ENCODE results near the gene C3orf52. TPM values are rescaled to one million over a fixed set of nuclear protein-coding genes. Genes with fewer than 3 reads are reported as not detected.

C3orf52 gene
- polyA plus RNA-seq, 1 donor, result 5.2 TPM

- DNase-seq (ENCODE audit: low read depth), result no peak
Observed at GRCh38 chr3:112086875-112087524, 811 bp downstream of the C3orf52 start.

GRCh38 chr3:112087746-112088145 is 1.6 kb downstream of the C3orf52 start:
- DNase-seq (ENCODE audit: low read depth), result no peak

- no peak for DNase-seq (ENCODE audit: low read depth)
Observed at GRCh38 chr3:112088944-112089343, 2.8 kb downstream of the C3orf52 start.

GRCh38 chr3:112089956-112090886 is 4.0 kb downstream of the C3orf52 start:
- no peak for DNase-seq (ENCODE audit: low read depth)

GRCh38 chr3:112090887-112091586 is 4.8 kb downstream of the C3orf52 start:
- DNase-seq (ENCODE audit: low read depth), result no peak

- DNase-seq (ENCODE audit: low read depth), result no peak
Observed at GRCh38 chr3:112092496-112093179, 6.4 kb downstream of the C3orf52 start.

- DNase-seq (ENCODE audit: low read depth), result no peak
Observed at GRCh38 chr3:112093180-112093522, 7.0 kb downstream of the C3orf52 start.

GRCh38 chr3:112095731-112096130 is 9.5 kb downstream of the C3orf52 start:
- no peak for DNase-seq (ENCODE audit: low read depth)

GRCh38 chr3:112096176-112096575 is 10.0 kb downstream of the C3orf52 start:
- no peak for DNase-seq (ENCODE audit: low read depth)

GRCh38 chr3:112097378-112097777 is 11.2 kb downstream of the C3orf52 start:
- no peak for DNase-seq (ENCODE audit: low read depth)

GRCh38 chr3:112101916-112102315 is 15.7 kb downstream of the C3orf52 start:
- no peak for DNase-seq (ENCODE audit: low read depth)

GRCh38 chr3:112104774-112105173 is 18.6 kb downstream of the C3orf52 start:
- no peak for DNase-seq (ENCODE audit: low read depth)

- DNase-seq (ENCODE audit: low read depth), result no peak
Observed at GRCh38 chr3:112109322-112109721, 23.1 kb downstream of the C3orf52 start.

GRCh38 chr3:112111785-112112402 is 25.7 kb downstream of the C3orf52 start:
- DNase-seq (ENCODE audit: low read depth), result peak; percentile 34

- DNase-seq (ENCODE audit: low read depth), result no peak
Observed at GRCh38 chr3:112114576-112115160, 28.5 kb downstream of the C3orf52 start.

GRCh38 chr3:112115161-112115739 is 29.1 kb downstream of the C3orf52 start:
- no peak for DNase-seq (ENCODE audit: low read depth)

GRCh38 chr3:112115806-112116383 is 29.7 kb downstream of the C3orf52 start:
- no peak for DNase-seq (ENCODE audit: low read depth)

GRCh38 chr3:112116748-112117186 is 30.6 kb downstream of the C3orf52 start:
- no peak for DNase-seq (ENCODE audit: low read depth)

GRCh38 chr3:112117415-112117814 is 31.2 kb downstream of the C3orf52 start:
- DNase-seq (ENCODE audit: low read depth), result no peak

Measured in forelimb muscle (tissue), 1 donor.